GM19025 (cell line): ENCODE measurements around the gene DGAT2.
"Not testable (repeated sequence)": the region's sequence is repeated elsewhere in the genome, so short reads cannot be mapped to it uniquely, and the experiment has no call there.

Source experiments
- ATAC-seq: cut with Tn5 transposase; IDR thresholded peaks from one replicate; pipeline ENCODE4 v1.9.1; 2021; ENCODE audit warnings: mild to moderate bottlenecking, low read depth, moderate library complexity; ENCODE audit not compliant: unreplicated experiment

The DGAT2 gene

GRCh38 chr11:75748729-75749273 is 19.8 kb upstream of the DGAT2 start:
- not testable (repeated sequence) for ATAC-seq

- not testable (repeated sequence) for ATAC-seq
Observed at GRCh38 chr11:75754933-75755332, 13.6 kb upstream of the DGAT2 start.

- ATAC-seq = no peak
Observed at GRCh38 chr11:75757651-75758050, 10.9 kb upstream of the DGAT2 start.

- no peak for ATAC-seq
Observed at GRCh38 chr11:75759832-75760231, 8.7 kb upstream of the DGAT2 start.

- no peak for ATAC-seq
Observed at GRCh38 chr11:75760243-75760642, 8.3 kb upstream of the DGAT2 start.

GRCh38 chr11:75760710-75761493 is 7.7 kb upstream of the DGAT2 start:
- no peak for ATAC-seq

- ATAC-seq = no peak
Observed at GRCh38 chr11:75762158-75762557, 6.4 kb upstream of the DGAT2 start.

- no peak for ATAC-seq
Observed at GRCh38 chr11:75762885-75763284, 5.7 kb upstream of the DGAT2 start.

GRCh38 chr11:75763846-75764245 is 4.7 kb upstream of the DGAT2 start:
- no peak for ATAC-seq

GRCh38 chr11:75765116-75765515 is 3.5 kb upstream of the DGAT2 start:
- ATAC-seq = no peak

- ATAC-seq = no peak
Observed at GRCh38 chr11:75766443-75767227, 1.9 kb upstream of the DGAT2 start.

GRCh38 chr11:75767228-75767572 is 1.4 kb upstream of the DGAT2 start:
- no peak for ATAC-seq

- no peak for ATAC-seq
Observed at GRCh38 chr11:75767793-75768111, 826 bp upstream of the DGAT2 start.

- ATAC-seq = no peak
Observed at GRCh38 chr11:75768909-75769771, 562 bp downstream of the DGAT2 start.

- ATAC-seq = no peak
Observed at GRCh38 chr11:75770102-75770501, 1.5 kb downstream of the DGAT2 start.

- no peak for ATAC-seq
Observed at GRCh38 chr11:75771646-75772410, 3.2 kb downstream of the DGAT2 start.

- peak; percentile 76 for ATAC-seq
Observed at GRCh38 chr11:75773595-75774353, 5.2 kb downstream of the DGAT2 start.

GRCh38 chr11:75775056-75775455 is 6.5 kb downstream of the DGAT2 start:
- ATAC-seq = no peak

GRCh38 chr11:75776546-75776945 is 8.0 kb downstream of the DGAT2 start:
- ATAC-seq = no peak
